Lower lobe of right lung (tissue), 2 donors: ENCODE results near the gene AGXT. TPM values are rescaled to one million over a fixed set of nuclear protein-coding genes. Genes with fewer than 3 reads are reported as not detected.

Experiments used
- ATAC-seq, 2 donors: fragments of 200-7000 bp; cut with Tn5 transposase; one replicate each; pipeline ENCODE4 v1.9.1; 2020 to 2022; ENCODE audit warnings: mild to moderate bottlenecking in 2 of 2, moderate library complexity in 2 of 2
- DNase-seq: peaks from one replicate; pipeline ENCODE4 v3.0.0-alpha.2; 2020
- H3K27ac ChIP-seq: fragments of 200-600 bp; one replicate; pipeline ENCODE4 v1.8.0; 2022
- H3K27me3 ChIP-seq: fragments of 200-600 bp; one replicate; pipeline ENCODE4 v1.8.0; 2022; ENCODE audit warnings: low read depth
- H3K36me3 ChIP-seq: fragments of 200-600 bp; one replicate; pipeline ENCODE4 v1.8.0; 2022; ENCODE audit warnings: mild to moderate bottlenecking
- H3K4me1 ChIP-seq: fragments of 200-600 bp; one replicate; pipeline ENCODE4 v1.8.0; 2022
- H3K4me3 ChIP-seq: fragments of 200-600 bp; one replicate; pipeline ENCODE4 v1.8.0; 2022; ENCODE audit warnings: mild to moderate bottlenecking
- H3K9me3 ChIP-seq: fragments of 200-600 bp; one replicate; pipeline ENCODE4 v1.8.0; 2022
- intact Hi-C: fragments of 100-400 bp; cut with DNase I; formaldehyde crosslinking; loops from one replicate; pipeline ENCODE4 v1.11.0; 2022
- total RNA-seq: library from RNA; stranded (reverse); fragmentation: NEBNext Ultra II Directional; extraction: Animal tissue kit (Norgen Biotek cat#: 25700); gene quantifications from one replicate; pipeline ENCODE4 v1.2.1, GENCODE V29; 2021
- TF ChIP-seq, protein P1 (sequence below): fragments of 200-600 bp; IDR thresholded peaks from one replicate; pipeline ENCODE4 v1.8.0; 2022; ENCODE audit warnings: antibody characterized with exemption, mild to moderate bottlenecking
- donor health status: DM: no; HTN: yes; CAD: no; lungs with severe emphysema.

The AGXT gene
- total RNA-seq, 1 donor from 2014 or later = not detected

GRCh38 chr2:240877460-240878340 lies 9.1 kb downstream of the AGXT start:
- Histone ChIP-seq H3K4me1 (no peaks in the 10 kb centered on the region), H3K9me3 (no peaks in the 10 kb centered on the region), H3K4me3 (no peak overlapping the region), H3K27me3 (no peaks in the 10 kb centered on the region), H3K36me3 (no peaks in the 10 kb centered on the region), H3K27ac (no peak overlapping the region)
- TF ChIP-seq, protein P1, sequence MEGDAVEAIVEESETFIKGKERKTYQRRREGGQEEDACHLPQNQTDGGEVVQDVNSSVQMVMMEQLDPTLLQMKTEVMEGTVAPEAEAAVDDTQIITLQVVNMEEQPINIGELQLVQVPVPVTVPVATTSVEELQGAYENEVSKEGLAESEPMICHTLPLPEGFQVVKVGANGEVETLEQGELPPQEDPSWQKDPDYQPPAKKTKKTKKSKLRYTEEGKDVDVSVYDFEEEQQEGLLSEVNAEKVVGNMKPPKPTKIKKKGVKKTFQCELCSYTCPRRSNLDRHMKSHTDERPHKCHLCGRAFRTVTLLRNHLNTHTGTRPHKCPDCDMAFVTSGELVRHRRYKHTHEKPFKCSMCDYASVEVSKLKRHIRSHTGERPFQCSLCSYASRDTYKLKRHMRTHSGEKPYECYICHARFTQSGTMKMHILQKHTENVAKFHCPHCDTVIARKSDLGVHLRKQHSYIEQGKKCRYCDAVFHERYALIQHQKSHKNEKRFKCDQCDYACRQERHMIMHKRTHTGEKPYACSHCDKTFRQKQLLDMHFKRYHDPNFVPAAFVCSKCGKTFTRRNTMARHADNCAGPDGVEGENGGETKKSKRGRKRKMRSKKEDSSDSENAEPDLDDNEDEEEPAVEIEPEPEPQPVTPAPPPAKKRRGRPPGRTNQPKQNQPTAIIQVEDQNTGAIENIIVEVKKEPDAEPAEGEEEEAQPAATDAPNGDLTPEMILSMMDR = no peak
- peak; percentile 43 for DNase-seq
- ATAC-seq = peak in 1 of 2 donors; percentile 6
- intact Hi-C loops = no loop called here

- no peaks in the 10 kb centered on the region for H3K4me1 ChIP-seq
- TF ChIP-seq, protein P1 = no peak
- no peaks in the 10 kb centered on the region for H3K36me3 ChIP-seq
- intact Hi-C loops = no loop called here
- ATAC-seq (peak in 1 of 2 donors; percentile 2), DNase-seq (peak; percentile 41)
- H3K27ac ChIP-seq = no peak overlapping the region
- H3K27me3 ChIP-seq = no peaks in the 10 kb centered on the region
- H3K4me3 ChIP-seq = no peak overlapping the region
- H3K9me3 ChIP-seq = no peaks in the 10 kb centered on the region
These were observed 9.8 kb downstream of the AGXT start for GRCh38 chr2:240878341-240878936.

GRCh38 chr2:240879105-240879504 lies 10.5 kb downstream of the AGXT start:
- no peaks in the 10 kb centered on the region for H3K27me3 ChIP-seq

DNA sequence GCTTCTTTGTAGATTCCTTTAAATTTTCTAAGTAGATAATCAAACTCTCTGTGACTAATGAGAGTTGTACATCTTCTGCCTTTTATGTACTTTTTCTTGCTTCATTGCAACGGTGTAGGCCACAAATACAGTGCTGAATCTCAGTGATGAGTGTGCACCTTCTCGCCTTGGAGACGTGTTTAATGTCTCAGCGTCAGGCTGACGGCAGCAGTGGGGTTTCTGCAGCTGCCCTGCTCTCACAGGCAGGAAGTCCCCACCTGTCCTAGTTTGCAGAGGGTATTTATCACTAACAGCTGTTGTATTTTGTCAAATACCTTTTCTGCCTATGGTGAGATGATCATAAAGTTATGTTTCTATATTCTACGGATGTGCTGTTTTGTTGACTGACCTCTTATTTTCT lies 13.3 kb downstream of the AGXT start:
- Histone ChIP-seq H3K9me3 (no peaks in the 10 kb centered on the region), H3K4me3 (no peak overlapping the region), H3K27me3 (no peaks in the 10 kb centered on the region), H3K36me3 (no peaks in the 10 kb centered on the region), H3K27ac (no peak overlapping the region), H3K4me1 (no peaks in the 10 kb centered on the region)
- no peak for ATAC-seq
- peak; percentile 9 for DNase-seq
- TF ChIP-seq, protein P1 = no peak
- intact Hi-C loops = no loop called here

More at GRCh38 chr2:240879105-240879504, 10.5 kb downstream of the AGXT start:
- no peaks in the 10 kb centered on the region for H3K4me1 ChIP-seq
- ATAC-seq (peak in 1 of 2 donors; percentile 11), DNase-seq (peak; percentile 21)
- no peaks in the 10 kb centered on the region for H3K36me3 ChIP-seq
- H3K4me3 ChIP-seq = no peak overlapping the region
- H3K9me3 ChIP-seq = no peaks in the 10 kb centered on the region
- intact Hi-C loops = no loop called here
- TF ChIP-seq, protein P1 = no peak
- no peak overlapping the region for H3K27ac ChIP-seq

DNA sequence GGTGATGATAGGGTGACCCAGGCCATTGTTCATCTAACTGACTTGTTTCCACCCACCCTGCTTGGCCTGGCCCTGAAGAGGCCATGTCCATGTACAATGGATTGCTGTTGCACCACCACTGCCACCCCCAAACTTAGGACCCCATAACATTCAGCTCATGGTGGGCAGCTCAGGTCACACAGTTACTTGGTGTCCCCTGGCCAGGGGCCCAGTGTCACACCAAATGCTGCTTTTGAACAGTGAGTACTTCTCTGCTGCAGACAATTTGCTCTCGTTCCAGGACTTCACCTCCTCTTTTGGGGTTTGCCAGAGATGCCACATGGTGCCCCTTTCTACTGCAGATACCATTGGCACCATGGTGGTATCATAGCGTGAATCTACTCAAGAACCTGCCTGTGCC lies 15.6 kb downstream of the AGXT start:
- Histone ChIP-seq H3K27me3 (no peaks in the 10 kb centered on the region), H3K27ac (no peak overlapping the region), H3K4me1 (no peaks in the 10 kb centered on the region), H3K36me3 (no peaks in the 10 kb centered on the region), H3K4me3 (no peak overlapping the region), H3K9me3 (no peaks in the 10 kb centered on the region)
- DNase-seq = peak; percentile 2
- no peak for ATAC-seq
- intact Hi-C loops = no loop called here
- TF ChIP-seq, protein P1 = no peak
